H7 (cell line): ENCODE results near the gene PYCR2. TPM values are rescaled to one million over a fixed set of nuclear protein-coding genes. Genes with fewer than 3 reads are reported as not detected.

Experiments
- DNase-seq: peaks from one replicate; pipeline ENCODE4 v3.0.0; 2012
- H3K27me3 ChIP-seq: 2 replicates; pipeline ENCODE4 v1.6.0; 2011; ENCODE audit warnings: mild to moderate bottlenecking, low read length; ENCODE audit not compliant: control insufficient read depth, insufficient read depth
- H3K36me3 ChIP-seq: replicated peaks from 2 replicates; pipeline ENCODE4 v1.5.1; 2011; ENCODE audit warnings: low read length; ENCODE audit not compliant: control insufficient read depth, insufficient read depth
- H3K4me3 ChIP-seq: 2 replicates; pipeline ENCODE4 v1.5.1; 2011; ENCODE audit warnings: low read depth, mild to moderate bottlenecking, control low read depth, low read length, moderate library complexity; ENCODE audit not compliant: insufficient read depth
- total RNA-seq: library from RNA; depleted of rRNA; stranded (reverse); fragments of >200 nt; shearing (Covaris generic); gene quantifications from 2 replicates; pipeline ENCODE4 v1.2.3, GENCODE V29; 2014; rRNA removed

PYCR2 gene
- total RNA-seq, 1 experiment from 2014 or later: 356 TPM

- H3K36me3 ChIP-seq: peaks cover 58% of the 10 kb centered on the region
- no peaks in the 10 kb centered on the region for H3K27me3 ChIP-seq
- DNase-seq: no peak
- no peak overlapping the region for H3K4me3 ChIP-seq
Measured at GRCh38 chr1:225874431-225874830, 49.6 kb downstream of the PYCR2 start.

- Histone ChIP-seq H3K36me3 (peaks cover 57% of the 10 kb centered on the region), H3K27me3 (no peaks in the 10 kb centered on the region), H3K4me3 (no peak overlapping the region)
- DNase-seq: no peak
Measured at GRCh38 chr1:225873281-225873850, 50.7 kb downstream of the PYCR2 start.

GRCh38 chr1:225872075-225872430 lies 52.0 kb downstream of the PYCR2 start:
- no peaks in the 10 kb centered on the region for H3K27me3 ChIP-seq
- no peak for DNase-seq
- peaks cover 60% of the 10 kb centered on the region for H3K36me3 ChIP-seq
- H3K4me3 ChIP-seq: no peak overlapping the region

DNA sequence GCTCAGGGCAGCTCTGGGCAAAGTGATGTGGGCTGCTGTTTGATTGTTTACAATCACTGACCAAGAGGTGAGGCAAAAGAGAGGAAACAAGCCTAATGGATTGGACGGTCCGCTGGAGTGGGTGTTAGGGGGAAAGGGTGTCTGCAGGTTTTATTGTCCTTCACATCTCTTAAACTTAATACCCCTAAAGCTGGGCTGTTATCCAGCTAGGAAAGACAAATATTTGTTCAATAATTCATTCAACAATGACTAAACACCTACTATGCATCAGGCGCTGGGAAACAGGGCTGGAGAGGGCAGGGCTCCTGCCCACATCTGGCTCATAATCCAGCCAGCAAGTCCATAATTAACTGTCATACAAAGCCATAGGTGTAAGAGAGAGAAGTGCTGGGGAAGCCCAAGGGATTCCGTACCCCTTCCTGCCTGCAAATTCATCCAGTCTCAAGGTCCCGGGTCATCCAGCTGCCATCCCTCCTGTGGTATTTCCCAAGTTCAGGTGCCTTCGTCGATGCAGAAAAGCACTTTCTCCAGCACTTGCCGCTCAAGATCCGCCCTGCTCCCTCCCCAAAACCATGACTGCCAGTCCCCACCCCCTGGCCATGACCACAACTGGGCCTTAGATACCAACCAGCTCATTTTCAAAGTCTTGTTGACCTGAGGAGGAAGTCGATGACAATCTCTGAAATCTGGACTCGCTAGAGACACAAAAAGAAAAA lies 52.5 kb downstream of the PYCR2 start:
- DNase-seq: no peak
- H3K4me3 ChIP-seq: no peak overlapping the region
- H3K27me3 ChIP-seq: no peaks in the 10 kb centered on the region
- peaks cover 63% of the 10 kb centered on the region for H3K36me3 ChIP-seq

DNA sequence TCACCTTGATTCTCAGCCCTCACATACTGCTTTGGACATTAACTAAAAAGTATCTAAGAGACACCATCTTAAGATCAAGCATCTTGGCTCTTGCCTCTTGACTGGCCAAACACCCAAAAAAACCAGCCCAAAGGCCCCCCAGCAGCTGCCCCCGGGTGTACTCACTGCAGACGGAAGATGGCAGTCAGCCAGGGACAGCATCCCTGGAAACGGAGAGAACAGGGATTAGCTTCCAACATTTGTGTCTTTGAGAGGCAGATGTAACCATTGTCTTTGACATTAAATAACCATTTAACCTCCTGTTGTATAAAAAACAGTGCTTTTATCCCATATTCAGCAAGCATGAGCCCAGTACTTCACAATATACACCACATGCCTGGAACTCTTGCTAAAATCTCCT lies 53.1 kb downstream of the PYCR2 start:
- H3K4me3 ChIP-seq: no peak overlapping the region
- H3K36me3 ChIP-seq: peaks cover 63% of the 10 kb centered on the region
- no peaks in the 10 kb centered on the region for H3K27me3 ChIP-seq
- no peak for DNase-seq

Other genes starting within 250 kb of the PYCR2 start
- 647 and 743 TPM in 2 replicates for gene SRP9, start 146.4 kb downstream of the PYCR2 start, total RNA-seq
- gene EPHX1, start 114.1 kb downstream of the PYCR2 start, total RNA-seq: 41.6 and 52.1 TPM in 2 replicates
- gene TMEM63A, start 41.9 kb downstream of the PYCR2 start, total RNA-seq: 101 and 154 TPM in 2 replicates
- 2,746 and 3,860 TPM in 2 replicates for gene LEFTY1, start 35.1 kb downstream of the PYCR2 start, total RNA-seq
- gene LEFTY2, start 17.0 kb upstream of the PYCR2 start, total RNA-seq: 971 and 2,272 TPM in 2 replicates
- 34.4 and 38.4 TPM in 2 replicates for gene SDE2, start 75.1 kb upstream of the PYCR2 start, total RNA-seq
- 963 and 975 TPM in 2 replicates for gene H3-3A, start 138.5 kb upstream of the PYCR2 start, total RNA-seq